ENCODE measurements around the gene CERS6. TPM values are rescaled to one million over a fixed set of nuclear protein-coding genes. Genes with fewer than 3 reads are reported as not detected.

The CERS6 gene
- polyA plus RNA-seq, 4 donors: 47.1 to 61.1 (median 57.5) TPM

- DNase-seq (ENCODE audit: low read depth in 4 of 4, low spot score in 3 of 4): no peak
Measured at GRCh38 chr2:168565112-168565511, 109.0 kb downstream of the CERS6 start.

GRCh38 chr2:168565512-168565911 is 109.4 kb downstream of the CERS6 start:
- no peak for DNase-seq (ENCODE audit: low read depth in 4 of 4, low spot score in 3 of 4)

- no peak for DNase-seq (ENCODE audit: low read depth in 4 of 4, low spot score in 3 of 4)
Measured at GRCh38 chr2:168566974-168567665, 111.0 kb downstream of the CERS6 start.

- DNase-seq (ENCODE audit: low read depth in 4 of 4, low spot score in 3 of 4): no peak
Measured at GRCh38 chr2:168567836-168568235, 111.8 kb downstream of the CERS6 start.

- DNase-seq (ENCODE audit: low read depth in 4 of 4, low spot score in 3 of 4): peak in 2 of 4 donors; percentile 14 to 24
Measured at GRCh38 chr2:168568476-168569267, 112.6 kb downstream of the CERS6 start.

GRCh38 chr2:168571061-168571460 is 115.0 kb downstream of the CERS6 start:
- no peak for DNase-seq (ENCODE audit: low read depth in 4 of 4, low spot score in 3 of 4)

GRCh38 chr2:168573128-168573903 is 117.2 kb downstream of the CERS6 start:
- DNase-seq (ENCODE audit: low read depth in 4 of 4, low spot score in 3 of 4): no peak

GRCh38 chr2:168574856-168575630 is 119.0 kb downstream of the CERS6 start:
- no peak for DNase-seq (ENCODE audit: low read depth in 4 of 4, low spot score in 3 of 4)

- no peak for DNase-seq (ENCODE audit: low read depth in 4 of 4, low spot score in 3 of 4)
Measured at GRCh38 chr2:168577885-168578284, 121.8 kb downstream of the CERS6 start.

GRCh38 chr2:168583064-168583709 is 127.1 kb downstream of the CERS6 start:
- DNase-seq (ENCODE audit: low read depth in 4 of 4, low spot score in 3 of 4): no peak

GRCh38 chr2:168583710-168584521 is 127.8 kb downstream of the CERS6 start:
- DNase-seq (ENCODE audit: low read depth in 4 of 4, low spot score in 3 of 4): no peak

- no peak for DNase-seq (ENCODE audit: low read depth in 4 of 4, low spot score in 3 of 4)
Measured at GRCh38 chr2:168584911-168585310, 128.8 kb downstream of the CERS6 start.

GRCh38 chr2:168585700-168586099 is 129.6 kb downstream of the CERS6 start:
- DNase-seq (ENCODE audit: low read depth in 4 of 4, low spot score in 3 of 4): no peak

- no peak for DNase-seq (ENCODE audit: low read depth in 4 of 4, low spot score in 3 of 4)
Measured at GRCh38 chr2:168587307-168587706, 131.2 kb downstream of the CERS6 start.

- DNase-seq (ENCODE audit: low read depth in 4 of 4, low spot score in 3 of 4): no peak
Measured at GRCh38 chr2:168589236-168590211, 133.5 kb downstream of the CERS6 start.

GRCh38 chr2:168592181-168592831 is 136.2 kb downstream of the CERS6 start:
- no peak for DNase-seq (ENCODE audit: low read depth in 4 of 4, low spot score in 3 of 4)

- no peak for DNase-seq (ENCODE audit: low read depth in 4 of 4, low spot score in 3 of 4)
Measured at GRCh38 chr2:168593713-168594112, 137.6 kb downstream of the CERS6 start.

All from right renal pelvis (tissue), 4 donors.